ENCODE data around the gene TCEANC2.

TCEANC2 gene

GRCh38 chr1:54136963-54137533 is 83.6 kb downstream of the TCEANC2 start:
- no peak for DNase-seq

- peak; percentile 92 for DNase-seq
Observed at GRCh38 chr1:54137534-54138061, 84.2 kb downstream of the TCEANC2 start.

GRCh38 chr1:54138994-54139393 is 85.6 kb downstream of the TCEANC2 start:
- no peak for DNase-seq

- DNase-seq = no peak
Observed at GRCh38 chr1:54139711-54140110, 86.3 kb downstream of the TCEANC2 start.

GRCh38 chr1:54142146-54142900 is 88.9 kb downstream of the TCEANC2 start:
- DNase-seq = no peak

GRCh38 chr1:54144366-54144765 is 91.0 kb downstream of the TCEANC2 start:
- no peak for DNase-seq

- no peak for DNase-seq
Observed at GRCh38 chr1:54149734-54150133, 96.3 kb downstream of the TCEANC2 start.

- no peak for DNase-seq
Observed at GRCh38 chr1:54151013-54151412, 97.6 kb downstream of the TCEANC2 start.

GRCh38 chr1:54152696-54153095 is 99.3 kb downstream of the TCEANC2 start, which contains the start of gene CDCP2:
TSS of gene CDCP2 (minus strand) at chr1:54153000. CDS start at chr1:54152922, 78 bp downstream.
- no peak for DNase-seq

GRCh38 chr1:54153535-54154439 is 100.4 kb downstream of the TCEANC2 start:
- peak; percentile 74 for DNase-seq
